Measurements from ENCODE around the gene GARNL3.

GARNL3 gene

DNA sequence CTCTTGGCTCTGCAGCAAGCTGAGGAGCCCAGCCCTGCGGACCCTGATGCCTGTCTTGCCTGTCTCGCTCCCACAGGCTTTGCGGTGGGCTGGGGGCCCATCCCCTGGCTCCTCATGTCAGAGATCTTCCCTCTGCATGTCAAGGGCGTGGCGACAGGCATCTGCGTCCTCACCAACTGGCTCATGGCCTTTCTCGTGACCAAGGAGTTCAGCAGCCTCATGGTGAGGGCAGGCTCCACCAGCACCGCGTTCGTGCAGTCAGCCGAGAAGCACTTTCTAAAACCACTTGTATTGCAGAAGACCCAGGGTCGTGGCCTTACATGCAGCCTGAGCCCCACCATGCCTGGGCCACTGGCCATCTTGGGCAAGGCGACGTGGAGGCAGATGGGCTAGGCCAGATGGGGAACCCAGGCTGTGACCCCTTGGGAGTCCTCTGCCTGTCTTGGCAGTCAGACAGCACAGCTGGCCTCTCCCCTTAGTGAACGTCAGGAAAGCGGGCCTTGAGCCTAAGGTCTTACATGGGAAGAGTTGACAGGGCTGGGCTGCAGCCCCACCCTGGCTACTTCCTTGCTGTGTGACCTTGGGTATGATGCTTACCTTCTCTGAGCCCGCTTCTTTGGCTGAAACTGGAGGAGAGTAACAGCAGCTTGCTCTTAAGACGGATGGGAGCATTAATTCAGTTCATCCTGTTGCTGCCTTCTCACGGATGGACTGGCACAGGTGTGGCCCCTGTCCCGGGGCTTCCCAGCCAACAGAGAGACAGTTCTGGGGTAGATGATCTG lies 141.0 kb downstream of the GARNL3 start:
- no peak for DNase-seq (ENCODE audit: low read depth)

DNA sequence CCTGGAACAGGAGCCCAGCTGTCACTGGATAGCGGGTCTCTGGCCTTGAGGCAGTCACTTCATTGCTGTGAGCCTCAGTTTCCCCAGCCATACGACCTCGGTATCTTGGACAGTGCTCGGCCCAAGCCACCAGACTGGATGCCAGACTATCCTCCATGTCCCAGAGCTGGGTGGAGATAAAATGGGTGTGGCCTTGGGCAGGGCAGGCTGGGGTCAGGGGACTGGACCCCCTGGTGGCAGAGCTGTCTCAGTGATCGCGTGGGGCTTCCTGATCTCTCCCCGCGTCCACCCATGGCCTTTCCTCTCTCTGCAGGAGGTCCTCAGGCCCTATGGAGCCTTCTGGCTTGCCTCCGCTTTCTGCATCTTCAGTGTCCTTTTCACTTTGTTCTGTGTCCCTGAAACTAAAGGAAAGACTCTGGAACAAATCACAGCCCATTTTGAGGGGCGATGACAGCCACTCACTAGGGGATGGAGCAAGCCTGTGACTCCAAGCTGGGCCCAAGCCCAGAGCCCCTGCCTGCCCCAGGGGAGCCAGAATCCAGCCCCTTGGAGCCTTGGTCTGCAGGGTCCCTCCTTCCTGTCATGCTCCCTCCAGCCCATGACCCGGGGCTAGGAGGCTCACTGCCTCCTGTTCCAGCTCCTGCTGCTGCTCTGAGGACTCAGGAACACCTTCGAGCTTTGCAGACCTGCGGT lies 142.4 kb downstream of the GARNL3 start:
- DNase-seq (ENCODE audit: low read depth), result no peak

DNA sequence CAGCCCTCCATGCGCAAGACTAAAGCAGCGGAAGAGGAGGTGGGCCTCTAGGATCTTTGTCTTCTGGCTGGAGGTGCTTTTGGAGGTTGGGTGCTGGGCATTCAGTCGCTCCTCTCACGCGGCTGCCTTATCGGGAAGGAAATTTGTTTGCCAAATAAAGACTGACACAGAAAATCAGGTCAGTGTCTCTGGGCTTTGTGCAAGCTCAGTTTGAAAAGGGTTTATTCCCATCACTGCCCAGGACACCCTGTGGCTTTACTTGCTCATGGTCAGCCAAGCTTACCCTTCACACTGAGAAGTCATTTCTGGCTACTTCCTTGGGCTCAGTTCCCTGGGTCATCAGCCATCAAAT lies 142.9 kb downstream of the GARNL3 start:
- DNase-seq (ENCODE audit: low read depth), result no peak

DNA sequence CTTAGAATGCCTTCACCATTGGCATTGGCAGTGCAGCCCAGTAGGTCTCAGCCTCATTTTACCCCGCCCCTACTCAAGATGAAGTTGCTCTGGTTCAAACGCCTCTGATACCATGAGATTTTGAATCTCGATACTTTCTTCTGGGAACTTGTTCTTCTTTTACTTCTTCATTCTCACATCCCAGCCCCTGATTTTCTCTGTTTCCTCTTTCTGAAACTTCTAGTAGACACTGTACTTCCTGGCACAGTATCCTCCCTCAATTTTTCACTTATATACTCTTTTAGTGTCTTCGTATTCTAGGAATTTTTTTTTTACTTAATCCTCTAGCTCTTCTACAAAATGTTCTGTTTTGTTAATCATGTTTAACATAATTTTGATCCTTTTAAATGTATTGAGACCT lies 146.5 kb downstream of the GARNL3 start:
- no peak for DNase-seq (ENCODE audit: low read depth)

DNA sequence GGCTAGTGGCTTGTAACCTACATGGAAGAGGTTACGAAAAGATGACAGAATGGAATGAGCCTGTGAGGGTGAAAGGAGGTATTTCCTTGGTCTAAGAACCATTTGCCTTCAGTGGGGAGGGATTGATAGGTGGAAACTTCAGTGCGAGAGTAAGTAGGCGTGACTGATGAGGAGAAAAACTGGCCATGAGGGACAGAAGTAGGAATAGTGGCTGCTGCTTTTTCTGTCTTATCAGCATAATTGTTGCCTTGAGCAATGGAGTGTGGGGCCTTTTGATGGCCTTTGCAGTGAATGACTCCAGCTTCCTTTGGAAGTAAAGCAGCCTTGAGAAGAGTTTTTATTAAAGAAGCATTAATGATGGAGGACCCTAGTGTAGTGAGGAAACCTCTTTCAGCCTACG lies 150.6 kb downstream of the GARNL3 start:
- DNase-seq (ENCODE audit: low read depth), result no peak

DNA sequence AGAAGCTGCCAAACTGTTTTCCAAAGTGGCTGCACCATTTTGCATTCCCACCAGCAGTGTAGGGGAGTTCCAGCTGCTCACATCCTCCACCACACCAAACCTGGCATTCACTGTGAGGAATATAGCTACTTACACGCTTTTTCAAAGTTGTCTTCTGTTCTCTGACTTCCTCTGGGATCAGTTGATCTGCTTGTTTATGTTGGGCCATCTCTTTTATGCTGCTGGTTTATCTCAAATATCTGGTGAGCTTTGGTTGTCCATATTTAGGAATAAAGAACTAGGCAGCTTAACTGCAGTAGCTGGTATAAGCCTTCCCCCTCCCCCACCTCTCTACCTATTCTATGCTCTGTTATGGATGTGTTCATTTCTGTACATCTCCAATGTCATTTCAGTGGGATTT lies 151.1 kb downstream of the GARNL3 start:
- DNase-seq (ENCODE audit: low read depth), result no peak

DNA sequence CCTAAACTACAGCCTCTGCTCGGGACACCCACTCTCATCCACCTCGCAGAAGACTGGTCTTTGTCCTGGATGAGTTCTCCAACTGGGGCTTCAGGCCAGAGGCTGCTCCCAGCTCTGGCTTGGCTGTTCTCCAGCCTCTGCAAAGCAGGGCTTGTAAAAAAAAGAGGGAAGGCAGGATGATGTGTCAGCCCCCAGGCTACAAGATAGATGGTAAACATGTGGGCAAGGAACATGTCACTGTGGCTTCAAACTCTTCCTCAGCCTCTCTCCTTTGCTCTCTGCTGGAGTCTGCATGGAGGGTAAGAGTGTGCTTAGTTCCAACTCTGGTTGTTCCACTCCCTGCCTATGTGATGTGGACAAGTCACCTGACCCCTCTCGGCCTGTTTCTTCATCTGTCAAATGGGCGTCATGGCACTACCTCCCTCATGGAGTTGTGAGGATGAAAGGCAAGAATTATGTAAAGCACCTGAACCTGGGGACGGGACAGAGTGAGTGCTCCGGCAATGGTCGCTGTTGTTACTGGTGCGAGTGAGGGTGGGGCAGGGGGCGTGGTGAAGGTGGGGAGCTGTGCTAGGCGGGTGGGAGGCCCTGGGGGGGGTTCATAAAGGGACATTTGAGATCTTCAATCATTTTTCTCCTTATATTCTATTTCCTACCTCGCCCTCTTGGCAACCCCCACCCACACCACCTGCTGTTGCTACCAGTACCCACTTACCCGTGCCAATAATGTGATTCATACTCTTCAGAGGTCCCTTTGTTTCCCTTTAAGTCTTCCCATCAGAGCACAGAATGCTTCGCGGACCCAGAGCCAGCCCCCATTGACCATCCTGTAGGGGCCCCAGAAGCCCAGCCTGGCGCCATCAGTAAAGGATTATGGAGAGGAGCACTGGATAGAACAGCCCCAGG lies 152.8 kb downstream of the GARNL3 start:
- peak; percentile 76 for DNase-seq (ENCODE audit: low read depth)

DNA sequence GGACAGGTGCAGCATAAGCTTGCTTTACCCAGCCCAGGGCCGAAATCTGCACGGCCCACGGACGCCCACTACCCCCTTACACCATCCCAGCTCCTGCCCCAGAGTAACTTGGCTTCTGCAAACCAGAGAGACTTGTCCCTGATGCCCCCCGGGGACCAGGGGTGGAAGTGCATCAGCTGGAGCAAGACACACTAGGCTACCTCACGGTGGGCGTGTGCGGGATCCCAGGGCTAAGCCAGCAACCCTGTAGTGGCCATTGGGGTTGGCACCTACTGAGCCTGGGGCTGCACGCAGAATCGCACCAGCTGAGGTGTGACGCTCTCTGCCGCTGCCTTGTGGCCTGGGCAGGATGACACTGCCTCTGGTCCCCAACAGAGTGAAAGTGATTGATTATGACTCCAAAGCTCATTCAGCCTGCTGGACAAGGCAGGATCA lies 153.5 kb downstream of the GARNL3 start:
- no peak for DNase-seq (ENCODE audit: low read depth)

DNA sequence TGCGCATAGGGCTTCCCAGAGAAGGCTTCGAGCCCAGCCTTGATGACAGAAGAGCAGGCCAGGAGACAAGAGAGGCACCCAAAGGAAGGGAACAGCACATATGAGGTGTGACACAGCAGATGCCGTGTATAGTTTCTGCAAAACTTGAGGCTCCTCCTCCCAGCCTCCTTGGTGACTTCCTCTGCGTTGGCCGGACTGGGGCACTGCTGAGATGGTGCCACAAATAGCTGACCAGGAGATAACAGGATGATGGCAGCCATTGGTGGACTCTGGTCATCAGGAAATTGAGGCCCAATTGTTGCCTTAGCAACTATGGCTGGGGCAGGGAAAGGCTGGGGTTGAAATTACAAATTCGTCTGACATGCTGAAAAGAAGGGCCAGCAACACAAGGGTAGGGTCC lies 154.8 kb downstream of the GARNL3 start:
- no peak for DNase-seq (ENCODE audit: low read depth)

DNA sequence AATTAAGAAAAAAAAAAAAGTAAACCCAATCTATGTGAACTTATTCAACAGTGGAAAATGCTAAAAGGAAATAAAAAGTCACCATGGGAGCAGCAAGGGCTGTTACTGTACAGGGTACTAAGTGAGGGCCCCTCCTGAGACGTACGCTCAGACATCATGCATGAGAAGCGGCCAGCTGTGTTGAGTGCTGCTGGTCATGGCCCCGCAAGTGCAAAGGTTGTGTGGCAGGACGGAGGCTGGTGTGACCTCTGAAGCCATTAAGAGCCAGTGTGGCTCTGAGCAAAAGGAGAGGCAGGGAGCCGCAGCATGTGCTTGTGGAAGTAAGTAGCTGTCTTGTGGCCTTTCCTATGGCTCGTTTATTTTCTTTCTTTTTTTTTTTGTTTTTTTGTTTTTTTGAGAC lies 156.5 kb downstream of the GARNL3 start:
- no peak for DNase-seq (ENCODE audit: low read depth)

DNA sequence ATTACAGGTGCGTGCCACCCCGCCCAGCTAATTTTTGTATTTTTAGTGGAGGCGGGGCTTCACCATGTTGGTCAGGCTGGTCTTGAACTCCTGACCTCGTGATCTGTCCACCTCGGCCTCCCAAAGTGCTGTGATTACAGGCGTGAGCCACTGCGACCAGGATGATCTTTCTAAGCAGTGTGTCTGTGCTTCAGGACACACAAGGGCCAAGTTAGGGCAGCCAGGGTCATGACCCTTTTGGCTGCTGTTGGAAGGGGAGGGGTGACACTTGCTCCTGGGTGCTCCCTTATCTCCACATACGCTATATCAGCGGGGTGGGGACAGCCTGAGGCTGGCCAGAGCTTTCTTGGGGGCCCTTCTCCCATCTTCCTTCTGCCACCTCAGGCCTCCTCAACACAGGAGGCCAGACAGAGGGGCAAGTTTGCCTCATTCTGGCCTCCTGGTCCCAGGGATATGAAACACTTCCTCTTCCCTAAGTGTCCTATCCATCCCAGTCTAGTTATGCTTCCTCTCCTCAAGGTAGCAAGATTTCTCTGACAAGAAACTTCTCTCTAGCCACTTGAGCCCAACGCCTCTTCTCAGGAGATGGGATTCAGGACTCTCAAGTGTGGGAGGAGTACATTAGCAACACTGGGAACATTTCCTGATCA lies 157.7 kb downstream of the GARNL3 start:
- DNase-seq (ENCODE audit: low read depth), result no peak

DNA sequence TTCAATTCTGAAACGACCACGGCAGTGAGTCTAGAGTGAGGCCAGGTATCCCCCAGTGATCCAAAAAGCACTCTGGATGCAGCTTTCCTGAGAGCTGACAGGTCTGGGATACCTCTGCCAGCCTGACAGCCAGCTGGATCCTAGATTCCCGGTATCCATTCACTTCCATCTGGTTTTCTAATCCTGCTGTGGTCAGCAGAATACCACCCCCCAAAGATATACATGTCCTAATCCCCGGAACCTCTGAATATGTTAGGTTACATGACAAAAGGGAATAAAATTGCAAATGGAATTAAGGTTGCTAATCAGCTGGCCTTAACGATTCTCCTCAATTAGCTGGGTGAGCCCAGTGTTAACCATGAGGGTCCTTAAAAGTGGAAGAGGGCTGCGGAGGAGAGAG lies 158.2 kb downstream of the GARNL3 start:
- DNase-seq (ENCODE audit: low read depth), result no peak

DNA sequence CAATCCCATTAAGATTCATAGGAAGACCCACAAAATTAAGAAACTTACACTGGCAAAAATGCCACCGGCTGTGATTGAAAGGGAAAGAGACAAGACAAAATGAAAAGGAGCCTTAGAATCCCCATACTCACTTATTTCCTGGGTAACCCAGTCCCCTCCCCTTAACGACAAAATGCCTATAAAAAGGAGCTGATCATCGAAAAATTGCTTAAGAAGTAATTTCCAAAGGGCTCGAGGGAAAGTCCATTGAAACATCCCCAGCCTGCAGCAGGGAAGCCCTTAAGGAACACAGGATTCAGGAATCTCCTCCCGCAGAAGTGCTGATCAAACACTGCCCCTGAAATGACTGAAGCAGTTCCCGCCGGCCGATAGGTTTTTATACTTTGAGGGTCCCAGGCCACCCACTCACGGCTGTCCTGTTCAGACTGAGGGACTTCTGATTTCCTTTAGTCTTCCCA lies 158.9 kb downstream of the GARNL3 start:
- DNase-seq (ENCODE audit: low read depth), result no peak

DNA sequence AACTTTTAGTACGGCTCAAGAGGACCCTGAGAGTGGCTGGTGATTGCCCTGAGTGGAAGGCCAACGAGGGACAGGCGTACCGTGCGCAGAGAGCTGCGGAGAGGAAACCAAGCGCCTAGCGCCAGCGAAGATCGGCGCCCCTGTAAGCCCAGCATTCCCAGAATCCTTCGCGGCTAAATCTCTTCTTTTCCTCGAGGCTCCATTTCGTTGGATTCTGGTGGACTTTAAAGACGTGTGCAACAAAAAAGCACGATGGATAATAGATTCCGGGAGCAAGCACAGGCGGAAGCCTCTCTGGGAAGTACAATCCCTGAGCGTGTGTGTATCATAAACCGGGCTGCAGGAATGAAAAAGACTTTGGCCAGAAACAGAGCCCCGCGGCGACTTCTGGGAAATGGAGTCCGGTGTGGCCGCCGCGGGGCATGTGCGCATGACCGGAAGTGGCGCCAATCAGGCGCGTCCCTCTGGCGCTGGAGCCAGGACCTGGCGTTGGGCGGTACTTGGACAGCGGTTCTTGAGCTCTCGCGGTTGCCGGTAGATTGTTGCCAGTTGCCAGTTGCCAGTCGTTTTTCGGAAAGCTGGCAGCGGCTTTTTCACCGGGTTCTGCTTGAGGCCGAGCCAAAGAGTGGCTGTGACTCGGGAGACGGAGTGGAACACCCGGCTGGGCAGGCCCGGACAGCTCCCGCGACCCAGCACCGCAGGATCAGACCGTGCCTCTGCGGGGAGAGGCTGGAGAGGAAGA lies 159.5 kb downstream of the GARNL3 start, which contains the start of gene ZNF79:
ZNF79 (plus strand) TSS at position 449 of the 742 bp plus-strand sequence. CDS start 406 bp downstream, outside the sequence.
- peak; percentile 80 for DNase-seq (ENCODE audit: low read depth)

DNA sequence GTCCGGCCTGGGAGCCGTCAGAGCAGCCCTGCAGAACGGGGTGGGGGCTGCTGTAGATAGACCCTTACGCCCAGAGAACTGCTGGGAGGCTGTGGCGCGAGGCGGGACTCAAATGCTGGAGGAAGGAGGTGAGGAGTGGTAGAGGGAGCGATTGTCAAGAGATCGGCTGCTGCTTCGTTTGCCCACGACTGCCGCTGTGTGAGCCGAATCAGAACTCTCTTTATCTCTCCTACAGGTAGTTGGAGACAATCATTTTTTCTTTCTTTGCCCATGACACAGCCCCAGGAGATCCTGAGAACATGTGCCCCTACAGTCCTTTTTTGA lies 160.1 kb downstream of the GARNL3 start:
- no peak for DNase-seq (ENCODE audit: low read depth)

DNA sequence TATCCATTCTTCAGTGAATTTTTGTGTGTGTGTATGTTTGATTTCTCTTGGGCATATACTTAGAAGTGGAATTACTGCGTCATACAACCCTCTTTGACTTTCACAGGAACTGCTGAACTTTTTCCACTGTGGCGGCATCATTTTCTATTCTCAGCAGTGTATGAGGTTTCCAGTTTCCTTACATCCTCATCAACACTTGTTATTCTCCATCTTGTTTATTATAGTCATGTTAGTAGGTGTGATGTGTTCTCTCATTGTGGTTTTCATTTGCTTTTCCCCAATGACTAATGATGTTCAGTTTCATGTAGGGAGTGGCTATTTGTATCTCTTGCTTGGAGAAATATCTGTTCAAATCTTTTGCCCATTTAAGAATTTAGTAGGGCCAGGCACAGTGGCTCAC lies 162.2 kb downstream of the GARNL3 start:
- DNase-seq (ENCODE audit: low read depth), result no peak

DNA sequence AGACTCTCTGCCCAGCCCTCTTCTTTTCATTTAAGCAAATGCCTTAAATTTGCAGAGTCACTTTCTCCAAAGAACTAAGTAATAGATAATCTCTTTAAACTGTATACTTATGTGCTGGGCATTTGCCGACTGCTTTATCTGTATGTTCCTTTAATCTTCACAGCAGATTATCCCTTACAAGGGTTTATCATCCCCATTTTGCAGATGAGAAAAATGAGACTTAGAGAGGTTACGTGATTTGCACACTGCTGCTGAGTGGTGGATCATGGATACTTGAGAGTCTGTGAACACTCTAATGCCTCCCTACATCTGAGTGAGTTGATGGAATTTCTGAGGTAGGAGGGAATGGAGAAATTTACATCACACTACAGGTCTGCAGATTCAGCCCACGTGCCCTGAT lies 163.8 kb downstream of the GARNL3 start:
- DNase-seq (ENCODE audit: low read depth), result no peak

DNA sequence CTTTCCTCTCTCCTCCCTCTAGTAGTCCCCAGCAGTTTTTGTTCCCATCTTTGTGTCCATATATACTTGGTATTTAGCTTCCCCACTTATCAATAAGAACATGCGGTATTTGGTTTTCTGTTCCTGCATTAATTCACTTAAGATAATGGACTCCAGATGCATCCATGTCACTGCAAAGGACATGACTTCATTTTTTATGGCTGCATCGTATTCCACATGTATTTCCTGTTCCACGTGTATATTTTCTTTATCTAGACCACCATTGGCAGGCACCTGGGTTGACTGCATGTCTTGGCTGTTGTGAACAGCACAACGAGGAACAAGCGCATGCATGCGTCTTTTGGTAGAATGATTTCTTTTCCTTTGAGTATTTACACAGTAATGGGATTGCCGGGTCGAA lies 165.8 kb downstream of the GARNL3 start:
- DNase-seq (ENCODE audit: low read depth), result no peak

DNA sequence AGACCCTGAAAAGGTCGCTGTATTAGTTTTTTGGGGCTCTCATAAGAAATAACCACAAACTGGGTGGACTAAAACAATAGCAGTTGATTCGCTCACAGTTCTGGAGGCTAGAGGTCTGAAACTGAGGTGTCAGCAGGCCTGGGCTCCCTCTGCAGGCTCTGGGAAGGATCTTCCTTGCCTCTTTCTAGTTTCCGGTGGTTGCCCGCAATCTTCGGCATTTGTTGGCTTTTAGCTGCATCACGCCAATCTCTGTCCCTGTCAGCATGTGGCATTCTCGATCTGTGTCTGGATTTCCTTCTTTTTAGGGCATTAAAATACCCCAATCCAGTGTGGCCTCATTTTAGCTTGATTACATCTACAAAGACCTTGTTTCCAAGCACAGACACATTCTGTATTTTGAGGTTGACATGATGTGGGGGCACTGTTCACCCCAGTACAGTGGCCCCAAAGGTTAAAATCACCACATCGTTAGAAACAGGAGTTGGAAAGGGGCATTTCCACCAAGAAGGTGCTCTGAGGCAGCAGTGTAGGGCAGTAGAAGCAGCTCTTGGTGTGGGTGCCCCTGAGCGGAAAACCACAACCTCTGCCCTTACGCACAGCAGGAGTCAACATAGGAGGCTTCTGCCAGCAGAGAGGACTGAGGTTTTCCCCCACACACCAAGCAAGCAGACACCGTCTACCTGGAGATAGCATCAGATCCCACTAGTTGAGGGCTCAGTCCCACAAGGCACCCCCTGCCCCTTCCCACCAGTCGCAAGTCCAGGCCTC lies 173.1 kb downstream of the GARNL3 start:
- no peak for DNase-seq (ENCODE audit: low read depth)

DNA sequence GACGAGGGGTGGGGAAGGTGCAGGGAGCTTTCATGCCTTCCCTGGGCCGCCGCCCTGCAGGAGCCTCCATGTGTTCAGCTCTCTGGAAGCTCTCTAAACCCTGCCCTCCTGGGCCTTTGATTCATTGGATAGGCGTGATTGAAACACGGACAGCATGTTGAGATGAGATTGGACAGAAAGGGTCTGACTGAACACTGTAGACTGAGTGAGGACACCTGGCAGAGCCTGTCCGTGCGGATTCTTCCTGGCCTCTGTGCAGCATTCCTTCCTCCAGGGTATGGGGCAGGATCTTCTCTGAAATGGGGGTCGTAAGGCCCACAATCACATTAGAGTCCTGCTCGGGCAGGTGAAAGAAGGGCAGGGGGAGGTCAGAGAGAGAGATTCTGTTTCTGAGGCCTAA lies 173.8 kb downstream of the GARNL3 start:
- no peak for DNase-seq (ENCODE audit: low read depth)

Measured in GM04504 (cell line).